Coronary artery (tissue), 2 donors: Measurements from ENCODE around the gene METTL8.

Experiments
- DNase-seq: peaks from one replicate; pipeline ENCODE4 v3.0.0-alpha.2; 2017; ENCODE audit warnings: low spot score
- H3K27ac ChIP-seq, 2 donors: fragments of 200-600 bp; sonication (generic); one replicate each; pipeline ENCODE4 v1.5.1; 2016 to 2019
- H3K4me3 ChIP-seq: fragments of 200-600 bp; sonication (generic); 2 replicates; pipeline ENCODE4 v1.5.1; 2016; ENCODE audit warnings: mild to moderate bottlenecking, moderate library complexity
- CTCF ChIP-seq: fragments of 200-600 bp; sonication (generic); IDR thresholded peaks from one replicate; pipeline ENCODE4 v1.5.1; 2019; ENCODE audit warnings: antibody characterized with exemption

Gene METTL8

GRCh38 chr2:171406044-171406443 lies 27.7 kb downstream of the METTL8 start:
- TF ChIP-seq CTCF = no peak
- Histone ChIP-seq H3K4me3 (no peak overlapping the region), H3K27ac (no peak overlapping the region)
- DNase-seq = no peak

GRCh38 chr2:171405546-171405945 lies 28.2 kb downstream of the METTL8 start:
- DNase-seq = no peak
- no peak overlapping the region for H3K27ac ChIP-seq
- no peak for TF ChIP-seq CTCF
- H3K4me3 ChIP-seq = no peak overlapping the region

GRCh38 chr2:171404719-171405118 lies 29.1 kb downstream of the METTL8 start:
- DNase-seq = no peak
- no peak overlapping the region for H3K27ac ChIP-seq
- no peak overlapping the region for H3K4me3 ChIP-seq
- TF ChIP-seq CTCF = no peak

- no peak for DNase-seq
- no peak overlapping the region for H3K4me3 ChIP-seq
- no peak for TF ChIP-seq CTCF
- no peak overlapping the region for H3K27ac ChIP-seq
Measured at GRCh38 chr2:171404261-171404660, 29.5 kb downstream of the METTL8 start.

- no peak overlapping the region for H3K27ac ChIP-seq
- H3K4me3 ChIP-seq = no peak overlapping the region
- no peak for TF ChIP-seq CTCF
- no peak for DNase-seq
Measured at GRCh38 chr2:171402906-171403580, 30.7 kb downstream of the METTL8 start.

- no peak for TF ChIP-seq CTCF
- no peak overlapping the region for H3K4me3 ChIP-seq
- no peak overlapping the region for H3K27ac ChIP-seq
- DNase-seq = no peak
Measured at GRCh38 chr2:171401947-171402346, 31.8 kb downstream of the METTL8 start.

GRCh38 chr2:171400395-171400794 lies 33.4 kb downstream of the METTL8 start:
- H3K4me3 ChIP-seq = no peak overlapping the region
- TF ChIP-seq CTCF = no peak
- DNase-seq = no peak
- no peak overlapping the region for H3K27ac ChIP-seq
